Measurements from ENCODE around the gene DENND11. TPM values are rescaled to one million over a fixed set of nuclear protein-coding genes. Genes with fewer than 3 reads are reported as not detected.

The DENND11 gene
- total RNA-seq, 4 donors from 2014 or later, result 8.5 to 29.2 (median 20.8) TPM

- Histone ChIP-seq H3K9me3 (no peaks in the 10 kb centered on the region), H3K4me3 (no peak overlapping the region), H3K27me3 (no peaks in the 10 kb centered on the region), H3K27ac (no peak overlapping the region), H3K36me3 (no peaks in the 10 kb centered on the region), H3K4me1 (no peaks in the 10 kb centered on the region)
- intact Hi-C loops (cut with DNase I; ENCODE audit: low total_unique reads), result no loop called here
- DNase-seq, result no peak
- no peak for TF ChIP-seq CTCF (IDR thresholded peaks at IDR 0.05)
- no peak for TF ChIP-seq POLR2A (IDR thresholded peaks at IDR 0.05)
Observed at GRCh38 chr7:141709318-141709717, 7.4 kb upstream of the DENND11 start.

GRCh38 chr7:141708351-141708750, 6.4 kb upstream of the DENND11 start, which contains the start of gene WEE2:
Gene WEE2 (plus strand): TSS chr7:141708353. CDS start chr7:141708759, 406 bp downstream.
- no peaks in the 10 kb centered on the region for H3K4me1 ChIP-seq
- no peak for DNase-seq
- no peak within 1 kb of the TSS for H3K27ac ChIP-seq
- H3K27me3 ChIP-seq, result no peaks in the 10 kb centered on the region
- no peak for TF ChIP-seq POLR2A (IDR thresholded peaks at IDR 0.05)
- TF ChIP-seq CTCF (IDR thresholded peaks at IDR 0.05), result no peak
- H3K36me3 ChIP-seq, result no peaks in the 10 kb centered on the region
- H3K9me3 ChIP-seq, result no peaks in the 10 kb centered on the region
- H3K4me3 ChIP-seq, result no peak within 1 kb of the TSS
- intact Hi-C loops (cut with DNase I; ENCODE audit: low total_unique reads), result no loop called here

GRCh38 chr7:141706239-141707064, 4.5 kb upstream of the DENND11 start:
- Histone ChIP-seq H3K27ac (no peak overlapping the region), H3K4me1 (no peaks in the 10 kb centered on the region), H3K4me3 (no peak overlapping the region), H3K36me3 (no peaks in the 10 kb centered on the region), H3K27me3 (no peaks in the 10 kb centered on the region), H3K9me3 (no peaks in the 10 kb centered on the region)
- intact Hi-C loops (cut with DNase I; ENCODE audit: low total_unique reads), result no loop called here
- no peak for TF ChIP-seq POLR2A (IDR thresholded peaks at IDR 0.05)
- no peak for TF ChIP-seq CTCF (IDR thresholded peaks at IDR 0.05)
- no peak for DNase-seq

GRCh38 chr7:141704741-141705140, 2.8 kb upstream of the DENND11 start:
- no peaks in the 10 kb centered on the region for H3K9me3 ChIP-seq
- intact Hi-C loops (cut with DNase I; ENCODE audit: low total_unique reads), result no loop called here
- H3K4me3 ChIP-seq, result no peak overlapping the region
- DNase-seq, result no peak
- no peaks in the 10 kb centered on the region for H3K4me1 ChIP-seq
- TF ChIP-seq POLR2A (IDR thresholded peaks at IDR 0.05), result no peak
- TF ChIP-seq CTCF (IDR thresholded peaks at IDR 0.05), result no peak
- H3K27me3 ChIP-seq, result no peaks in the 10 kb centered on the region
- H3K36me3 ChIP-seq, result no peaks in the 10 kb centered on the region
- no peak overlapping the region for H3K27ac ChIP-seq

- DNase-seq, result no peak
- no peaks in the 10 kb centered on the region for H3K4me1 ChIP-seq
- no peaks in the 10 kb centered on the region for H3K27me3 ChIP-seq
- no peak for TF ChIP-seq POLR2A (IDR thresholded peaks at IDR 0.05)
- no peak for TF ChIP-seq CTCF (IDR thresholded peaks at IDR 0.05)
- no peak overlapping the region for H3K27ac ChIP-seq
- H3K9me3 ChIP-seq, result no peaks in the 10 kb centered on the region
- H3K4me3 ChIP-seq, result no peak overlapping the region
- H3K36me3 ChIP-seq, result no peaks in the 10 kb centered on the region
- intact Hi-C loops (cut with DNase I; ENCODE audit: low total_unique reads), result no loop called here
Observed at GRCh38 chr7:141704112-141704511, 2.1 kb upstream of the DENND11 start.
